ENCODE data around the gene NRXN2. TPM values are rescaled to one million over a fixed set of nuclear protein-coding genes. Genes with fewer than 3 reads are reported as not detected.

NRXN2 gene
- polyA plus RNA-seq, 1 experiment: 0.20 TPM

DNA sequence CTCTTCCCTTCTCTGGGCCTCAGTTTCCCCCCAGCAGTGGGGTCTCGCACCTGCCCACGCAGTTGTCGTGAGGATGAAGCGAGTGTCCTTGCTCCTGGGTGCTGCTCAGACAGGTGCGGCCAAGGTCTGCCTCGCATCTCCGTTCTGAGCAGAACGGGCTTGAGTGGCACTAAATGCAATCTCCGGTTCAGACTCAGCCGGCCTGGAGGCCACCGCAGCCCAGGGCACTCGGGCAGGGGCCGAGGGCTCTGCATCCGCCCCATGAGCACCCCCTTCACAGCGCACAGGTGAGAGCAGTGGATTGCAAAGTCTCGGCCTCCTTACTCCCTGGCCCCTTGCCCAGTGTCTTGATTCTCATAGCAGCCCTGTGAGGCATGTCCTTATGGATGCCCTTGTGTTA lies 162.1 kb downstream of the NRXN2 start:
- ChIA-PET CTCF (interaction anchor here (1.2 kb wide), 1 partner anchor 7 kb away, joined by 3 read pairs; no protein-coding TSS in a partner anchor), POLR2A (no interaction called here)
- Histone ChIP-seq H3K27me3 (ENCODE audit: control insufficient read depth, insufficient read depth, low read length) (peaks cover 4% of the 10 kb centered on the region; the same call in 1 of the 2 replicates), H3K36me3 (ENCODE audit: control insufficient read depth, insufficient read depth, low read length) (no peaks in the 10 kb centered on the region), H3K4me3 (ENCODE audit: low read depth, low read length) (no peak overlapping the region)
- no peak for DNase-seq (ENCODE audit: low read depth)
- TF ChIP-seq CTCF (IDR thresholded peaks at IDR 0.05; ENCODE audit: insufficient read depth, low read depth, low read length): no peak

DNA sequence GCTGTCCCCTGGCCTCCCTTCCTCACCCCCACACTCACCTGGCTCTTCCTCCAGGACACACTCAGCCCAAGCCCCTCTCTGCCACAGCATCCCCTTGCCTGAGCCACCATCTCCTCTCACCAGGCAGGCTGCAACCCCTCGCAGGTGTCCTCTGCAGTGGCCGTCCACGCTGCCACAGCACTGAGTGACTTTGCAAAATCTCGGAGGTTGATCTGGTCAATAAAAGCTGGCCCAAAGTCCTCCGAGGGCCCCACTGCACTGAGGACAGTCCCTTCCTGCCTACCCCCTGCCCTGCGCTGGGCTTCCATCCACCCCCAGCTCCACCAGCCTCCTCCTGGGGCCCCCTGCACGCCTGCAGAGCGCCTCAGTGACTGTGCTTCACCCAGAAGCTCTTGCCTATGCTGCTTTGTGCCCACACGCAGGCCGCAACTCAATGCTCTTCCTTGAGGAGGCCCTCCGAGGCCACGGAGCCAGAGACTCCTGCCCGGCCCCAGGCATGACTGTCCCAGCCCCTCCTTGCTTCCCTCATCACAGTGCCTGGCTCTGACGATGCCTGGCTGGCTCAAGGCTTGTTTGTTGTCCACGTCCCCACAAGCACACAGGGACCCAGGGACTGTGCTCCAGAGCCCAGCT lies 162.7 kb downstream of the NRXN2 start:
- no peaks in the 10 kb centered on the region for H3K36me3 ChIP-seq (ENCODE audit: control insufficient read depth, insufficient read depth, low read length)
- DNase-seq (ENCODE audit: low read depth): no peak
- POLR2A ChIA-PET: no interaction called here
- no peak for TF ChIP-seq CTCF (IDR thresholded peaks at IDR 0.05; ENCODE audit: insufficient read depth, low read depth, low read length)
- H3K27me3 ChIP-seq (ENCODE audit: control insufficient read depth, insufficient read depth, low read length): peaks cover 4% of the 10 kb centered on the region; the same call in 1 of the 2 replicates
- no peak overlapping the region for H3K4me3 ChIP-seq (ENCODE audit: low read depth, low read length)
- CTCF ChIA-PET: interaction anchor here (3.4 kb wide), 1 partner anchor 92 kb away, joined by 14 read pairs; no protein-coding TSS in a partner anchor

- POLR2A ChIA-PET: no interaction called here
- H3K4me3 ChIP-seq (ENCODE audit: low read depth, low read length): no peak overlapping the region
- no peak for TF ChIP-seq CTCF (IDR thresholded peaks at IDR 0.05; ENCODE audit: insufficient read depth, low read depth, low read length)
- CTCF ChIA-PET: interaction anchor here (0.7 to 3.4 kb wide), 2 partner anchors 61 to 93 kb away, joined by 3 to 14 read pairs; no protein-coding TSS in a partner anchor
- peaks cover 4% of the 10 kb centered on the region; the same call in 1 of the 2 replicates for H3K27me3 ChIP-seq (ENCODE audit: control insufficient read depth, insufficient read depth, low read length)
- H3K36me3 ChIP-seq (ENCODE audit: control insufficient read depth, insufficient read depth, low read length): no peaks in the 10 kb centered on the region
- no peak for DNase-seq (ENCODE audit: low read depth)
Observed at GRCh38 chr11:64559351-64560138, 163.5 kb downstream of the NRXN2 start.

DNA sequence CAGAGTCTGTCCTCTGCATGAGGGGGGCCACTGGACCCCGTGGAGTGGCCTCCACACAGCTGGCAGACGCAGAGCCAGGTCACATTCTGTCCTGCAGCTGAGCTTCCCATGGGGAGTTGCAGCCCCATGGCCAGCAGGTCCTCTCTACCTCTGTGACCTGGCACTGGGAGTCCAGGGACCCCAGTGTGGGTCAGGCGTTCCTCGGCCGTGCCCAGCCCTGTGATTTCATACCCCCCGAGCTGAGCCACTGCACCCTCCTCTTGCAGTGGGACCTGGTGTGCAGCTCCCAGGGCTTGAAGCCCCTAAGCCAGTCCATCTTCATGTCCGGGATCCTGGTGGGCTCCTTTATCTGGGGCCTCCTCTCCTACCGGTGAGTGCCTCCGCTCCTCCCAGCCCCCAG lies 164.1 kb downstream of the NRXN2 start:
- H3K27me3 ChIP-seq (ENCODE audit: control insufficient read depth, insufficient read depth, low read length): peaks cover 4% of the 10 kb centered on the region; the same call in 1 of the 2 replicates
- no peak for TF ChIP-seq CTCF (IDR thresholded peaks at IDR 0.05; ENCODE audit: insufficient read depth, low read depth, low read length)

More for the DNA sequence above, 164.1 kb downstream of the NRXN2 start:
- H3K36me3 ChIP-seq (ENCODE audit: control insufficient read depth, insufficient read depth, low read length): no peaks in the 10 kb centered on the region
- H3K4me3 ChIP-seq (ENCODE audit: low read depth, low read length): no peak overlapping the region
- POLR2A ChIA-PET: no interaction called here
- no peak for DNase-seq (ENCODE audit: low read depth)
- CTCF ChIA-PET: interaction anchor here (0.7 to 3.4 kb wide), 2 partner anchors 62 to 94 kb away, joined by 3 to 14 read pairs; no protein-coding TSS in a partner anchor
